ENCODE data around the gene S100PBP.
A peak's percentile ranks its signal among the peaks of the same experiment; 100 is the strongest.
"Not testable (repeated sequence)": the region's sequence is repeated elsewhere in the genome, so short reads cannot be mapped to it uniquely, and the experiment has no call there.

Gene S100PBP

GRCh38 chr1:32898056-32898455, 80.6 kb downstream of the S100PBP start:
- peaks cover 70% of the 10 kb centered on the region for H3K27me3 Mint-ChIP-seq
- no peak overlapping the region for H3K4me3 Mint-ChIP-seq
- H3K36me3 Mint-ChIP-seq (ENCODE audit: low read depth) = no peaks in the 10 kb centered on the region

GRCh38 chr1:32898958-32899357, 81.5 kb downstream of the S100PBP start:
- H3K27me3 Mint-ChIP-seq = peaks cover 66% of the 10 kb centered on the region
- DNase-seq = no peak
- no peaks in the 10 kb centered on the region for H3K36me3 Mint-ChIP-seq (ENCODE audit: low read depth)
- peaks cover 9% of the 10 kb centered on the region for H3K4me1 Mint-ChIP-seq (ENCODE audit: low read depth)
- no peak overlapping the region for H3K4me3 Mint-ChIP-seq
- H3K27ac Mint-ChIP-seq = no peak overlapping the region
- no peaks in the 10 kb centered on the region for H3K9me3 Mint-ChIP-seq

More at GRCh38 chr1:32898056-32898455, 80.6 kb downstream of the S100PBP start:
- no peak for DNase-seq
- Mint-ChIP-seq H3K4me1 (ENCODE audit: low read depth) (peaks cover 9% of the 10 kb centered on the region), H3K27ac (no peak overlapping the region), H3K9me3 (no peaks in the 10 kb centered on the region)

- no peak for DNase-seq
- Mint-ChIP-seq H3K9me3 (no peaks in the 10 kb centered on the region), H3K4me1 (ENCODE audit: low read depth) (peaks cover 9% of the 10 kb centered on the region), H3K27me3 (peaks cover 65% of the 10 kb centered on the region), H3K4me3 (peak overlapping the region; percentile 18), H3K27ac (no peak overlapping the region), H3K36me3 (ENCODE audit: low read depth) (no peaks in the 10 kb centered on the region)
These were observed 82.3 kb downstream of the S100PBP start for GRCh38 chr1:32899586-32900296.

- Mint-ChIP-seq H3K4me1 (ENCODE audit: low read depth) (peaks cover 9% of the 10 kb centered on the region), H3K36me3 (ENCODE audit: low read depth) (no peaks in the 10 kb centered on the region), H3K27me3 (peaks cover 62% of the 10 kb centered on the region), H3K4me3 (peak overlapping the region; percentile 61), H3K9me3 (no peaks in the 10 kb centered on the region), H3K27ac (no peak overlapping the region)
- DNase-seq = no peak
These were observed 83.0 kb downstream of the S100PBP start for GRCh38 chr1:32900371-32900955.

GRCh38 chr1:32900956-32901822, 83.7 kb downstream of the S100PBP start, which contains the start of gene TMEM54:
Gene TMEM54 (minus strand): TSS chr1:32901389. CDS start chr1:32901238, 151 bp downstream.
- H3K4me3 Mint-ChIP-seq = peak within 1 kb of the TSS; percentile 68
- H3K27ac Mint-ChIP-seq = no peak within 1 kb of the TSS
- H3K9me3 Mint-ChIP-seq = no peaks in the 10 kb centered on the region
- peak; percentile 45 for DNase-seq
- no peaks in the 10 kb centered on the region for H3K36me3 Mint-ChIP-seq (ENCODE audit: low read depth)
- H3K27me3 Mint-ChIP-seq = peaks cover 58% of the 10 kb centered on the region
- H3K4me1 Mint-ChIP-seq (ENCODE audit: low read depth) = peaks cover 9% of the 10 kb centered on the region

- no peaks in the 10 kb centered on the region for H3K9me3 Mint-ChIP-seq
- DNase-seq = no peak
- peaks cover 53% of the 10 kb centered on the region for H3K27me3 Mint-ChIP-seq
- no peaks in the 10 kb centered on the region for H3K36me3 Mint-ChIP-seq (ENCODE audit: low read depth)
- peak overlapping the region; percentile 68 for H3K4me3 Mint-ChIP-seq
- peaks cover 9% of the 10 kb centered on the region for H3K4me1 Mint-ChIP-seq (ENCODE audit: low read depth)
- H3K27ac Mint-ChIP-seq = no peak overlapping the region
These were observed 84.5 kb downstream of the S100PBP start for GRCh38 chr1:32901823-32902534.

- Mint-ChIP-seq H3K27ac (no peak overlapping the region), H3K4me3 (no peak overlapping the region), H3K4me1 (ENCODE audit: low read depth) (peaks cover 9% of the 10 kb centered on the region), H3K36me3 (ENCODE audit: low read depth) (no peaks in the 10 kb centered on the region), H3K9me3 (no peaks in the 10 kb centered on the region), H3K27me3 (peaks cover 47% of the 10 kb centered on the region)
- DNase-seq = no peak
These were observed 85.1 kb downstream of the S100PBP start for GRCh38 chr1:32902535-32902920.

- H3K4me3 Mint-ChIP-seq = no peak overlapping the region
These were observed 86.7 kb downstream of the S100PBP start for GRCh38 chr1:32903991-32904785.

GRCh38 chr1:32904797-32905196, 87.3 kb downstream of the S100PBP start:
- H3K27me3 Mint-ChIP-seq = peaks cover 32% of the 10 kb centered on the region
- H3K36me3 Mint-ChIP-seq (ENCODE audit: low read depth) = no peaks in the 10 kb centered on the region
- no peak for DNase-seq
- H3K27ac Mint-ChIP-seq = no peak overlapping the region
- peaks cover 9% of the 10 kb centered on the region for H3K4me1 Mint-ChIP-seq (ENCODE audit: low read depth)
- H3K4me3 Mint-ChIP-seq = no peak overlapping the region
- no peaks in the 10 kb centered on the region for H3K9me3 Mint-ChIP-seq

More at GRCh38 chr1:32903991-32904785, 86.7 kb downstream of the S100PBP start:
- H3K27ac Mint-ChIP-seq = no peak overlapping the region
- H3K4me1 Mint-ChIP-seq (ENCODE audit: low read depth) = peaks cover 9% of the 10 kb centered on the region
- no peaks in the 10 kb centered on the region for H3K36me3 Mint-ChIP-seq (ENCODE audit: low read depth)
- no peak for DNase-seq
- peaks cover 37% of the 10 kb centered on the region for H3K27me3 Mint-ChIP-seq
- H3K9me3 Mint-ChIP-seq = no peaks in the 10 kb centered on the region

GRCh38 chr1:32905588-32905987, 88.1 kb downstream of the S100PBP start:
- H3K9me3 Mint-ChIP-seq; DNase-seq; H3K36me3 Mint-ChIP-seq (ENCODE audit: low read depth); H3K4me3 Mint-ChIP-seq; H3K27ac Mint-ChIP-seq; H3K4me1 Mint-ChIP-seq (ENCODE audit: low read depth): not testable (repeated sequence)
- H3K27me3 Mint-ChIP-seq = peaks cover 25% of the 10 kb centered on the region

GRCh38 chr1:32906654-32907053, 89.2 kb downstream of the S100PBP start:
- no peak overlapping the region for H3K27ac Mint-ChIP-seq
- H3K4me3 Mint-ChIP-seq = no peak overlapping the region
- peaks cover 19% of the 10 kb centered on the region for H3K27me3 Mint-ChIP-seq
- no peak for DNase-seq
- H3K4me1 Mint-ChIP-seq (ENCODE audit: low read depth) = peaks cover 3% of the 10 kb centered on the region
- no peaks in the 10 kb centered on the region for H3K9me3 Mint-ChIP-seq
- H3K36me3 Mint-ChIP-seq (ENCODE audit: low read depth) = no peaks in the 10 kb centered on the region

- Mint-ChIP-seq H3K4me3 (no peak overlapping the region), H3K36me3 (ENCODE audit: low read depth) (no peaks in the 10 kb centered on the region), H3K9me3 (no peaks in the 10 kb centered on the region), H3K4me1 (ENCODE audit: low read depth) (no peaks in the 10 kb centered on the region), H3K27me3 (peaks cover 13% of the 10 kb centered on the region), H3K27ac (no peak overlapping the region)
- DNase-seq = no peak
These were observed 90.0 kb downstream of the S100PBP start for GRCh38 chr1:32907435-32907834.

All from activated T-cell treated with anti-CD3 and anti-CD28 coated beads, Interleukin-2, amount 50 U/mL, for 24 hours (primary cell).